Urothelium cell line (cell line): ENCODE measurements around the gene MAP3K3.
"Not testable (repeated sequence)": the region's sequence is repeated elsewhere in the genome, so short reads cannot be mapped to it uniquely, and the experiment has no call there.

Experiments
- DNase-seq: peaks from one replicate; pipeline ENCODE4 v3.0.0; 2011; ENCODE audit warnings: low spot score, mixed read lengths
- FAIRE-seq: peaks from 2 replicates; lab custom pipeline; 2011; peaks lifted over from hg19 to GRCh38; lab: Jason Lieb, UNC

Gene MAP3K3

DNA sequence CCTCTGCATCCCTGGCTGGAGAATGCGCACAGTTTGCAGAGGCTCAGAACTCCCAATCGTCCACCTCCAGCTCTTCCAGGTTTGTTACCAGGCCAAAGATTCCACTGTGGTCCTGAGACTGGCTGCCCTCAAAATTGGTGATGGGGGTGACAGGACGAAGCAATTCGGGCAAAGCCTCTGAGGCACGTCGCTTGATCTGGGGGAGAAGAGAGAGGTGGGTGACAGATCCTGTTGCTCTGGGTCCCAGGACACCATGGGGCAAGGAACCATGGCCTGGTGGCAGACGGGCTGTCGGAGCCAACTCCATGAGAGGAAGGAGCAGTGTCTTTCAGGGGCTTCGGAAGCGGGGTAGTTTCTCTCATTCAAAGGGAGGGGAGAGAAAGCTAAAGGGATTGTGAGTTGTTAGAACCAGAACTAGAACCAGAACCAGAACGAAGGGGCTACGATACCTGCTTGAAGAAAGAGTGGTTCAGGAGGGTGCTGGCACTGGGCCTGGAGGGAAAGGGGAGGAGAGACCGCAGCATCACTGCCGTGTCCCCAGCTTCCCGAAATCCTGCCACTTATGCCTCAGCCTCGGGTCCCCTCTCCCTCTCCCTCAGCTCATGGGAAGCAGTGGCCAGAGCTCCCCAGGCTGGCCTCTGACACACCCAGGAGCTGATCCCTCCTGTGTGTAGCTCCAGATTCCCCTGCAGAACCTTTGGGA, 81.5 kb downstream of the MAP3K3 start:
- DNase-seq: no peak
- no peak for FAIRE-seq

DNA sequence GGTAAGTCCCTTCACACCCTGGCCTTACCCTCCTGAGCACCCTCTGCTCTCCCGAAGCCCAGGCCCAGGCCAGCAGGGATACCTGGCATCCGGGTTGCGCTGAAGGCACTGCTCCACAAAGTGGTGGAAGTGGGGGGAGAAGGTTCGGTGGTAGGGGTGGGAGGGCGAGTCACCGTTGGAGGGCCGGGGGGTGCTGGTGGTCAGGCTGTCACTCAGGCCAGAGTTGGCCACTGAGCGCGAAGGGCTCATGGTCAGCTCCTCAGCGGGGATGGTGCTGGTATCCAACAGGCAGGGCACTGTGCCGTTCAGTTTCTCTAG, 82.0 kb downstream of the MAP3K3 start:
- no peak for DNase-seq
- FAIRE-seq: peak; percentile 83

DNA sequence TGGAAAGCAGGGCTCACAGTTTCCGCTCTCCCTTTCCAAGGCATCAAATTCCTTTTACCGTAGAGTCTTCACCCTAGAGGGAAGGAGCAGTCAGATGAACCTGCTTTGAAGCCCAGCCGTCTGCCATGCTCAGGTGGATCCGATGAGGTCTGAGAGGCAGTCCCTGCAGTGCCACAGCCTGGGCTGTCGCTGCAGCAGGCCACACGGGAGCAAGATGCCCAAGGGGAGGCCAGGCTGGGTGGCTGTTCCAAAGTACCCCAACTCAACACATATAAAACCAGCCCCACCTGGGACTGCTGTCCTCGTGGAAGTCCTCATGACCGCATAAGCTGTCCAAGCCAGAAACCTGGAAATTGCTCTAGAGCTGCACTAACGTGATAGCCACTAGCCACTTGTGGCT, 82.6 kb downstream of the MAP3K3 start:
- no peak for DNase-seq
- no peak for FAIRE-seq

DNA sequence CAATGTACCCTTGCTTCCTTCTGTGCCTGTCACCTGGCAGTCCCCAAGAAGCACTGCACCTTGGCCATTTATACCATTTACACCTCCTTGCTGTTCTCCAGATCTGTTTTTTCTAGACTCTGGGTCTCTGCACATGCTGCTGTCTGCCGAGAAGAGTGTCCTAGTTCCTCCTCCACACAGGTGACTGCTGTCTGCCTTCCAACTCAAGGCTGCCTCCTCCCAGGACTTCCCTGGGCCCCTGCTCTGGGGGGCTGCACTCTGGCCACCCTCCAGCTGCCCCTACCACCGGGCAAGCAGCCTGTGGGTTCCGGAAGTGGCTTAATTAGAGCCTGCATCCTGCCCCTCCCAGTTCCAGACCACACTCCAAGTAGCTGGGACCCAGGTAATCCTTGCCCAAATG, 83.4 kb downstream of the MAP3K3 start:
- DNase-seq (no peak), FAIRE-seq (peak; percentile 23)

DNA sequence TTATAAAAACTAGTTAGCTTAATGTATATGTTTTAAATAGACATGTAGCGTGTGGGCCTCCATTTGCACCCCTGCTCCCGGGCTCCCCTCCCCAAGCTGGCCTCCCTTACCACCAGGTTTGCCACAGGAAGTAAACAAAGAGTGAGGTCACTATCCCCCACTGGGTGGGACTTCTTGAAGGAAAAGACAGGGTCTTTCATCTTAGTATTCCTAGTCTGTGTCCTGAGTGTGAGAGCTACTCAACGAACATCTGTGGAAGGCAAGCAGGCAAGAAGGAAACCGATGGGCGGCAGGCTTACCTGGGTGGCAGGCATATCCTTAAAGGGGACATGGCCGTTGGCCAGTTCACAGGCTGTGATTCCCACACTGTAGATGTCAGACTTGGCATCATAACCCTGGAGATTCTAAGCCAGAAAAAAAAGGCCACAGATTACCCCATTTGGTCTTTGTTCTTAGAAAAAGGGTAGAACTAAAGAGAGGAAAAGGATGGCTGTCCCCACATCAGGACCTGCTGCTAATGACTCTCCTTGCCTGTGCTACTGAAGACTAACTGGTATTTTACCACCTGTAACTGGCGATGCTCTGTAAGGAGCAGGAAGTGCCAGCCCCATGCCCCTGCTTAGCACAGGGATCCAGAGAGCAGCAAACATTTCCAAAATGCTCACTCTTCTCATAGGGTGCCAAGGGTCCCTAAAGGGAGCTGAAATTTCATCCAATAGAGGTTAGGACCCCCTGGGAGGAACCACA, 84.3 kb downstream of the MAP3K3 start:
- FAIRE-seq: no peak
- no peak for DNase-seq

DNA sequence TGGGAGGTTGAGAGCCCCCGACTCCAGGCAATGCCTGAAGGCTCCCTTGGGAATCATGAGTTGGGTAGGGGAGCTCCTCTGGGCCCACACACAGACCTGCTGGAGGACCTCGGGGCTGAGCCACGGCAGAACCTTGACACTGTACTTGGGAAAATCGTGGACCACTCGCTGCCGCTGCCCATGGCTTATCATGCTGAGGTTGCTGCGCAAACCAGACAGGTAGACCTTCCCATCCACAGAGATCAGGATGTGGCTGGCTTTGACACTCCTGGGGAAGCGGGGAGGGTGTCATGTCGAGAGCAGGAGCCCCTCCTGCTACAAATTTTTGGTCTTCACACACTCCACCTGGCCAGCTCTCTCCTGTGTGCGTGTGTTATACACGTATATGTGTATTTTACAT, 84.9 kb downstream of the MAP3K3 start:
- DNase-seq (no peak), FAIRE-seq (no peak)

DNA sequence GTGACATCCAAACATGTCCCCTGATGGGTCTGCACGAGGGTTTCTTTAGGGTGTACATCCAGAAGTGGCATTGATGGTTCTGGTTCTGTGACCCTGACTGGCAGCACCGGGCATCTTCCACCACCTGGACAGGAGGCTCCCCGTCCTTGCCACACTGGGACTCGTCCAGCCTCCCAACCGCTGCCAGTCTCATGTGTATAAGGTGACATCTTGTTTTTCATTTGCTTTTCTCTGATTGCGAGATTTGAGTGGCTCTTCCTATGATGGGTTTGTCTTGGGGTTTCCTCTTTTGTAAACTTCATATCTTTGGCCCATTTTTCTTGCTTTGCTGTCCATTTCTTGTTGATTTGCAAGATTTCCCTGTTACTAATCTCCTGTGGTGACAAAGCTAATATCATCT, 86.9 kb downstream of the MAP3K3 start:
- no peak for FAIRE-seq
- DNase-seq: no peak

DNA sequence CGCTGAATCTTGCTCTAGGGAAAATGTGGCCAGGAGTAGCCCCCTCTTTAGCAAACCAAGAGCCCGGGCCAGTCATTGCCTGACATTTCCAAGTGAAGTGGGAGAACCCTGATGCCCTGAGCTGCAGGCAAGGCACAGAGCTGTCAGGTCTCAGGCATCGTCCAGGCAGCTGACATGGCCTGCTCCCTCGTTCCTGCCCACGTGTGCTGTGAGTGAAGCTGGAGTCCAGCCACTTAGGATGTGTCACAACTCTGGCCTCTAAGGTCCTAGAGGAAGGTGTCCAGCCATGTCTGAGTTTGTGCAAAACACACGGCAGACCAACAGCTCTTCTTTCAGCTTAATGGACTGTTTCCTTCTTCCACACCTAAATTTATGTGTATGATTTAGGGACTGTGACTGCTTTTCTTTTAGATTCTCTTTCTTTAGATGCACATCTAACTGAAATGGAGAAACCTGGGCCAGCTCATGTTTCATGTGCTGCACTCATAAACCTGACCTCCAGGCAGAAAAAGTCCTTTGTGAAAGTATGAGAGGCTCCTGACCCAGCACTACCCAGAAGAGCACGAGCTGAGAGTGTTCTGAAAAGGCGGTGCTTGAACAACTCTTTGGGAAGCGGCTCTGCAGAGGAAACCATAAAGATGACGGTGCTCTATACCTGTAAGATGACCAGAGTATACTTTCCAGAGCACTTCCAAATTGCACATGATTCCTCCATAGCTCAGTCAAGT, 92.5 kb downstream of the MAP3K3 start:
- DNase-seq (no peak), FAIRE-seq (peak; percentile 23)

DNA sequence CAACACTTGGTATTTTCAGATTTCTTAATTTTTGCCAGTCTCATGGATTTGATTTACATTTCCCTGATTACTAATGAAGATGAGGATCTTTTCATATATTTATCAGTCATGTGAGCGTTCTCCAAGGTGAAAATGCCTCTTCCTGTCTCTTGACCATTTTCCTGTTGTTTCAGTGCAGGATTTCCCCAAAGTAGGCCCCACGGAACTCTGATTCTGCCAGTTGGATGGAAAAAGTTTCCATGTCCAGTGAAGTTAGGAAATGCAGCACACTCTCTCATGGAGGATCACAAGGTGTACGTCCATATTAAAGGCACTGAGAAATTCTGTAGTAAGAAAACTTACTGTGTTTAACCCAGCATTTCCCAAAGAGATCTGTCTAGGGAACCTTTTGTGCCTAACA, 94.2 kb downstream of the MAP3K3 start:
- FAIRE-seq: no peak
- no peak for DNase-seq

DNA sequence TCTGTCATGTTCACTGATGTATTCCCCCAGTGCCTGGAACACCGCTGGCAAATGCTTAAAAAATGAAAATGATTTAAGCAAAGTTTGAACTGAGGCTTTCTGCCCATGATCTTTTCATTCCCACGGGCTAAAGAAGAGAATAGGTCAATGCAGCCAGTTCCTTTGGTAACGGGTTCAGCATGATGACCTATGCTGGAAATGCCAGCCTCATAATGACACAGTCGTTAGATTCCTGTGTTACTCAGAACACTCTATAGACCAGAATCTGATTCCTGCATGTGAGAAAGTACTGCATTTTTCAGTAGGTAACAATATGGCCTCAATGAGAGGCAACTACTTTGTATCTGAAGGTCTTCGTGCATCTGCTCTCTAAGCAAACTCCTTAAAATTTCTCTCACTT, 96.8 kb downstream of the MAP3K3 start:
- no peak for DNase-seq
- FAIRE-seq: no peak

DNA sequence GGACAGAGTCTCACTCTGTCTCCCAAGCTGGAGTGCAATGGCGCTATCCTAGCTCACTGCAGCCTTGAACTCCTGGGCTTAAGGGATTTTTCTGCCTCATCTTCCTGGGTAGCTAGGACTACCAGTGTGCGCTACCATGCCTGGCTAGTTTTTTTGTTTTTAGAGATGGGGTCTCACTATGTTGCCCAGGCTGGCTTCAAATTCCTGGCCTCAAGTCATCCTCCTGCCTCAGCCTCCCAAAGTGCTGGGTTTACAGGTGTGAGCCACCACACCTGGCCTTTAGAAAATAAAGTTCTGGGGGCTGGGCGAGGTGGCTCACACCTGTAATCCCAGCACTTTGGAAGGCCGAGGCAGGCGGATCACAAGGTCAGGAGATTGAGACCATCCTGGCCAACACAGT, 98.0 kb downstream of the MAP3K3 start:
- FAIRE-seq: not testable (repeated sequence)

DNA sequence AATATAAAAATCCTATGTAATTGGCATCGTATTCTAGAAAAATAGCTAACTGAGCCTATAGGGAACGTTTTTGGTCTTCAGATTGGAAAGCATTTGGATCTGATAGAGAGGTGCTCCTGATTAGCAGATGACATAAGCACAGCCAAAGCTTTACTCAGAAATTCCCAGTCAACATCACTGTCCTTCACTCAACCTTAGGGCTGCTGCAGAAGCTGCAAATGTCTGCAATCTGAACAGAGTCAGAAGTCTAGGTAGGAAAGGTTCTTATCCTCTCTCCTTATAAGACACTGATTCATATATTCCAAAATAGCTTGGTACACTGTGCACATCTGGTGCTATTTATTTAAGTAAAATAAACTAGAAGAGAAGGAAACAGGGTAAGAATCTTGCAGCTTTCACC, 100.2 kb downstream of the MAP3K3 start:
- FAIRE-seq (no peak), DNase-seq (no peak)

More for the DNA sequence above, 98.0 kb downstream of the MAP3K3 start:
- DNase-seq: not testable (repeated sequence)

DNA sequence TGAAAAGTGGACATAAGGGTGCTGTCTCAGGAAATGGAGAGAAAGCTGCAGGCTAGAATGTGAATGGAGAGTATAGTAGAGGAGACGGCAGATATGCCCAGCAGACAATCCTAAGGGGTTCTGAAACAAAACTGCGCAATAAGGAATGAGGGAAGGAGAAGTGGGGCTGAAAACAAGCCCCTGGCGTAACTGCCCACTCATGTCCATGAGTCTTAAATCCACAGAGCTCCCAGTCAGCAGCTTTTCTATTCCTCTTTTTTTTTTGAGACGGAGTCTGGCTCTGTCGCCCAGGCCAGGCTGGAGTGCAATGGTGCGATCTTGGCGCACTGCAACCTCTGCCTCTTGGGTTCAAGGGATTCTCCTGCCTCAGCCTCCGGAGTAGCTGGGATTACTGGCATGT, 113.5 kb downstream of the MAP3K3 start:
- DNase-seq (no peak), FAIRE-seq (no peak)

DNA sequence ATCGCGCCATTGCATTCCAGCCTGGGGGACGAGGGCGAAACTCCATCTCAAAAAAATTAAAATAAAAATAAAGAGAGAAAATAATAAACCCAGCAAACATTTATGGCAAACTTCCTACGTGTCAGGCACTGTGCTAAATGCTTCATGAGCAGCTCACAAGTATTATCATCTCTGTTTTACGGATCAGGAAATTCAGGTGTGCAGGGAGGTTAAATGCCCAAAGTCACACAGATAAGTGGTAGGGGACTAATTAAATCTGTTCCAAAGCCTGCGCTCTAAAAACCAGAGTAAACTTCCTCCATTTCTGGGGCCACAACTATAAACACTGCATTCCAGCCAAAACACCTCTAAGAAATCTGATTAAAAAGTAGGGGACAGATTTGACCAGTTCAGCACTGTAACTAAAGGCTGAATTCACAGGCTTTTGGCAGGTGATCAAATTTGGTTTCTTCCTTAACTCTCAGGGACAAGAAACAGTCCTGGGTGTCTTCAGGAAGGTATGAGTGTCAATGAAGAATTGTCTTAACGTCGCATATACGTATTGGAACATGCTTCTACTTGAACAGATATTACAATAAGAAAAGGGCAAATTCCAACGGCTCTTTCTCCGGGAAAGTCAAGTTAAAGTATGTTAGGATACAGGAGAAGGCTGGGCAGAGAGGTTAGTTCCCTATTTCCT, 118.4 kb downstream of the MAP3K3 start:
- DNase-seq (peak; percentile 5), FAIRE-seq (no peak)

DNA sequence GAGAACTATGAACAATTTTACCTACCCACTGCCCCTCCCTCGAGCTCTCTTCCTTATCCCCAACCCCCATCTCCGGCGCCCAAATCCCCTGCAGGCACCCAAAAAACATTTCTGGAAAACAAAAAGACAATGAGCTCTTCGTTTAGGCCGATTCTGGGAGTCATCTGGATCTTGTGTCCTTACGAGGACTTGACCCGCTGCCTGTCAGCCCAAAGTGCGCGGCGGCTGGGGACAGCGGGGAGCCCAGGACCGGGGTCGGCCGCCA, 118.9 kb downstream of the MAP3K3 start:
- DNase-seq (no peak), FAIRE-seq (no peak)

DNA sequence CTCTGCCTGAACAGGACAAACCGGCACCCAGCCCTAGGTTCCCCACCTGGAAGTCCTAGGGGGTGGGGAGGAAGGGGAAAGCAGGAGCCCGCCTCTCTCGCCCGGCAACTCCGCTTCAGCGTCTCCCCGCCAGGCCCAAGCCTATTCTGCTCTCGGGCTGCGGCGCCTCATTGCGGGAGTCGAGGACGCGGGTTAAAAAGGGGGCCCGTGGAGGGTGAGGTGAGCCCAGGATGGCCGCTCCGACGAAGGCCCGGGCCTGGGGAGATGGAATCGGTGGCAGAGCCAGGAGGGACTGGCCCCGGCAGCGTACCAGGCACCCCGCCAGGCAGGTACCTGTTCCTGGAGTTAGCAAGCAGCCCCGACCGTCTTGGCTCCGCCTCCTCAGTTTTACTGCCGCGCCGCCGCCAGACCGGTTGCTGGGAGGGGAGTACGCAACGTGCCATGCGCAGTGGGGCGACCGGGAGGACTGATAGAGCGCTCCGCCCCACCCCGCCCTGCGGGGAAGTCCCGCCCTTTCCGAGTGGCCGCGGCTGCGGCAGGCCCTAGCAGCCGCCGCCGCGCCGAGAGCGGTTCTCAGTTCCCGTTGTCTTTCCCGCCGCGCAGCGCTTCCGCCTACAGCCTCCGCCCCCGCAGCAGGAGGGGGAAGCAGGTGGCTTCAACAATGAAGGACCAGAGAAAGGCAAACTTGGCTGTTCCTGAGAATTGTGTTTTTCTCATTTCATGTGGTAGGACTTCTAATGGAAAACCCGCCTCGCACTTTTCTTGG, 119.4 kb downstream of the MAP3K3 start, which contains the start of gene STRADA:
TSS of gene STRADA (minus strand) at position 392 of the 766 bp plus-strand sequence. CDS start 13,430 bp downstream, outside the sequence.
- DNase-seq (peak; percentile 100), FAIRE-seq (peak; percentile 90)
